Fibroblast of pulmonary artery (primary cell): ENCODE data around the gene PROK2.

ENCODE experiments used
- DNase-seq: peaks from one replicate; pipeline ENCODE4 v3.0.0-alpha.2; 2010; ENCODE audit warnings: low read depth
- H3K4me3 ChIP-seq: replicated peaks from 2 replicates; pipeline ENCODE4 v1.5.1; 2011; ENCODE audit warnings: low read depth, mild to moderate bottlenecking, control low read depth, low read length, moderate library complexity
- TF ChIP-seq, protein P1 (sequence below): IDR thresholded peaks from 2 replicates; pipeline ENCODE4 v1.5.1; 2011; ENCODE audit warnings: mild to moderate bottlenecking, control low read depth, low read length, inconsistent platforms; ENCODE audit errors: missing control alignments

Gene PROK2

DNA sequence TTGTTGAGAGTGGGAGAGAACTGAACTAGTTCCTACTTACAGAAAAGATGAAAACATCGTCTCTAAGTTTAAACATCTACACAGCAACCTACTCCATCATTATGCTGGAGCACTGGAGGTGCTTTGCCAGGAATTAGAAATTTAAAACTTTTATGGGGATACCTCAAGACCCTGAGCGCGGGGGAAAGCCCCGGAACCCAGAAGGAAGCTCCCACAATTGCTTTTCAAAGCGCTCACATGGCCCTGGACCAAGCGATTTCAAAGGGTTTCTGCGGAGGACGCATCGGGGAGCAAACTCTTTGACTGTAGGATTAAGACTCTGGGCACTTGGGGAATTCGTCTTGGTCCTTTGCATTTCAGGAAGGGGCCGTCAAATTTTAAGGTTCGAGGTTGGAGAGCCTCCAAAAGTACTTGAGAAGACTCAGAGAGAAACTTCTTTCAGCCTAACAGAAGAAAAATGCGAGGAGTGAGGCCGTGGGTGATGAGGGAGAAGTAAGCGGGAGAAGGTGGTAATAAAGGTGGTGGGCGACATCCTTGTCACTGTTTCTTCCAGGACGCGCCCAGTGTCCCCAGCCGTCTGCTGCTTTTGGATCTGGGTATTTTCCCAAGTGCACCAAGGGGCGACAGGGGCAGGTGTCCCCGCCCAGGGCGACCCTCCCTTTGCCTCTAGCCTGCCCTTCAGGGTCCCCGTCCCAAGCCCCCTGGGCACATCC lies 591 bp downstream of the PROK2 start:
- DNase-seq = no peak
- H3K4me3 ChIP-seq = no peak overlapping the region
- TF ChIP-seq, protein P1, sequence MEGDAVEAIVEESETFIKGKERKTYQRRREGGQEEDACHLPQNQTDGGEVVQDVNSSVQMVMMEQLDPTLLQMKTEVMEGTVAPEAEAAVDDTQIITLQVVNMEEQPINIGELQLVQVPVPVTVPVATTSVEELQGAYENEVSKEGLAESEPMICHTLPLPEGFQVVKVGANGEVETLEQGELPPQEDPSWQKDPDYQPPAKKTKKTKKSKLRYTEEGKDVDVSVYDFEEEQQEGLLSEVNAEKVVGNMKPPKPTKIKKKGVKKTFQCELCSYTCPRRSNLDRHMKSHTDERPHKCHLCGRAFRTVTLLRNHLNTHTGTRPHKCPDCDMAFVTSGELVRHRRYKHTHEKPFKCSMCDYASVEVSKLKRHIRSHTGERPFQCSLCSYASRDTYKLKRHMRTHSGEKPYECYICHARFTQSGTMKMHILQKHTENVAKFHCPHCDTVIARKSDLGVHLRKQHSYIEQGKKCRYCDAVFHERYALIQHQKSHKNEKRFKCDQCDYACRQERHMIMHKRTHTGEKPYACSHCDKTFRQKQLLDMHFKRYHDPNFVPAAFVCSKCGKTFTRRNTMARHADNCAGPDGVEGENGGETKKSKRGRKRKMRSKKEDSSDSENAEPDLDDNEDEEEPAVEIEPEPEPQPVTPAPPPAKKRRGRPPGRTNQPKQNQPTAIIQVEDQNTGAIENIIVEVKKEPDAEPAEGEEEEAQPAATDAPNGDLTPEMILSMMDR = no peak

DNA sequence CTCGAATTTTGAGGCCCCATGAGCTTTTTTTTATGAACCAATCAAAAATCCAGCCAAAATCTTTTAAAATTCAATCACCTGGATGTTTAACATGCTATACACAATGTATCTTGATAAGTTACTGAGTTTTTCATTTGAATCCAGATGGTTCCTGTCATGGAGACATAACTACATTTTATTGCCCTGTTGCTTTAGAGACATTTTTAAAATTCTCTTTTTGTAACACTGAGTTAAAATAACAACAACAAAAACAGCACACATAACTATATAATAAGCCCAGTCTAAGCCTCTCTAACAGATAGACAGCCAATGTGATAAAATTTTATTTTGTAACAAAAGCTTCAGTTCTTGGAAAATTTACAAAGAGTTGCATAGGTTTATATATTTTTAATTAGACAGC lies 1.8 kb downstream of the PROK2 start:
- TF ChIP-seq, protein P1 = no peak
- no peak overlapping the region for H3K4me3 ChIP-seq
- DNase-seq = no peak

DNA sequence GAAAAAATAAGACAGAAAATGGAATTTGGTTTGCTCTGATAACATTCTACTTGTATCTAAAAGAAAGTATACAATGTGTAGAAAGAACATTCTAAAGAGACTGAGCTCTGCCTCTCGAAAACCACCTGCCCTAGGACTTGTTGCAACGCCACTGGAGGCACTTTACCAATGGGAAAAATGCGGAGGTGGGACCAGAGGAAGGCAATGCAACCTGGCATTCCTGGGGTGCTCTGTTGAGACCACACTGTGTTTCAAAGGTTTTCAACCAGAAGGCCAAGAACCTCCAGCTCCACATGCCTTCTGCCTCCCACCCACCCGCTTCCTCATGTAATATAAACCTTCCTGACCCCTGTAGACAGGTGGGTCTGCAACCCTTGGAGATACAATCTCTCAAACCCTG lies 4.5 kb downstream of the PROK2 start:
- H3K4me3 ChIP-seq = no peak overlapping the region
- no peak for DNase-seq

DNA sequence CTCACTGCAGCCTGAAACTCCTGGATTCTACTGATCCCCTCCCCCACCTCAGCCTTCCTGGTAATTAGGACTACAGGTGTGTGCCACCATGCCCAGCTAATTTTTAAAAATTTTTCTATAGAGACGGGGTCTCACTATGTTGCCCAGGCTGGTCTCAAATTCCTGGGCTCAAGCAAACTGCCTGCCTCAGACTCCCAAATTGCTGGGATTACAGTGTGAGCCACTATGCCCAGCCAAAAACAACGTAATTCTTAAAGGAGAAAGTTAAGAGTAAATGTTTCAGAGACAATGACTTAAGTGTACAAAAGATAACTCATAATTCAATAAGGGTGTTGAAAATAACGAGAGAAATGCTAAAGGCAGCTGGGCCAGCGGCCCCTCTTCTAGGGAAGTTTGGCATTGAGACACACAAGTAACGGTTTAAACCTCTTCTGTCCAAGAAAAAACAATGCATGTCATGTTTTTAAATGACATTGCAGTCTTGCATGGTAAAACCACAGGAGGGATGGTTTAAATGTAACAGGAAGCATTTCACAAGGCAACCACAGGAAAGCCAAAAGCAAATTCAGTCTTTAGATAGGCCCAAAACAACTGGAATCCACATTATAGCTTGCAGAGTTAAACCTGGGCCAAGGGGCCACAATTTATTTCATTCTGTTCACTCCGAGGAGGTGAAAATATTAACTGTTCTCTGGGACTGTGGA lies 5.1 kb downstream of the PROK2 start:
- TF ChIP-seq, protein P1 = no peak
- peak; percentile 11 for DNase-seq
- no peak overlapping the region for H3K4me3 ChIP-seq

More for the DNA sequence above, 4.5 kb downstream of the PROK2 start:
- TF ChIP-seq, protein P1 = no peak

DNA sequence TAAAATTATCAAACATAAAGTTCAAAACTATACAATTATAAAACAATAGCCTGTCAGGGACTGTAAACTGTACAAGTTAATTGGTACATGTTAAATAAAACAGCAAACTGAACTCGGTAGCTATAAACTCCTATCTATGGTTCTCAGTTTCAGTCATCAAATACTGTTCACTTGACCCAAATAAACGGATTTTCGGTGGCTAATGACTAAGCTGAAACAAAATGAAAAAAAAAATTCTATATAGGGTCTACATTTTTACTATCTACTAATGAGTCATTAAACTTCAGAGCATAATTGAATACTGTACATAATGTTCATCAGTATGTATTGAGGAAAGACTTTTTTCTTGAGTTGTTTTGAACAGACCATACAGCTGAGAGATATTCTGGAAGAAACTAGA lies 6.6 kb downstream of the PROK2 start:
- DNase-seq = no peak
- no peak overlapping the region for H3K4me3 ChIP-seq
- TF ChIP-seq, protein P1 = no peak

DNA sequence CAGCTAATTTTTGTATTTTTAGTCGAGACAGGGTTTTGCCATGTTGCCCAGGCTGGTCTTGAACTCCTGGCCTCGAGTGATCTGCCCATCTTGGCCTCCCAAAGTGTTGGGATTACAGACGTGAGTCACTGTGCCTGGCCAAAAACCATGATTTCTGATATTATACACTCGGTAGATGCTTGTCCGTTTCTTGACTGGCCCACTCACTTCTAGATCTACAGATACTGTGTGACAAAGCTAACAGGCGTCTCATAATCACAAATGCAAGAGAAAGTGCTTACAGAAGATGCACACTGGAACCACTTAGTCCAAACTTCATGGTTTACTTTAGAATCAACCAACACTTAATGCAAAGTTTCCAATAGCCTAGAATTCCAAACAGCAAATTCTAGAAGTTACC lies 8.4 kb downstream of the PROK2 start:
- DNase-seq = no peak
- no peak overlapping the region for H3K4me3 ChIP-seq
- TF ChIP-seq, protein P1 = no peak
